GM18907 (cell line): Measurements from ENCODE around the gene METTL27.
"Not testable (repeated sequence)": the region's sequence is repeated elsewhere in the genome, so short reads cannot be mapped to it uniquely, and the experiment has no call there.

ENCODE experiments used
- ATAC-seq: cut with Tn5 transposase; IDR thresholded peaks from one replicate; pipeline ENCODE4 v1.9.1; 2021; ENCODE audit warnings: mild to moderate bottlenecking, moderate library complexity; ENCODE audit not compliant: unreplicated experiment

Gene METTL27

GRCh38 chr7:73839743-73840714, 2.3 kb downstream of the METTL27 start:
- ATAC-seq = no peak

GRCh38 chr7:73839290-73839689, 3.0 kb downstream of the METTL27 start:
- ATAC-seq = no peak

DNA sequence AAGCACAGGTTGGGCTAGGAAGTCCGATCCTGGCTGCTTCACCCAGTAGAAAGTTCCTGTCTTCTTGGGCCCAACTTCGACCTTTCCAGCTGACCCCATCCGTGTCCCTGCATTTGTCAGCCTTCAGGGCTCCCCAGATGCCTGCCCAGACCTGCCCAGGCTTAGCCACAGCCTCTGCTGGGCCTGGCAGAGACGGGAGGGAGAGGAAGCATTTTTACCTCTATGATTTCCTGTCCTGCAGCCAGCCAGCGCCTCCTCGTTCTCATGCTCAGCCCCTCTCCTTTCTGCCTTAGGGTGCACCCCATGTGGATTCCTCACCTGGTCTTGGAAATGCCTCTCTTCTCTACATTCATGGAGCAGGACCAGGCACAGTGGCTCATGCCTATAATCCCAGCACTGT, 3.7 kb downstream of the METTL27 start:
- no peak for ATAC-seq

- ATAC-seq = not testable (repeated sequence)
These were observed 5.1 kb downstream of the METTL27 start for GRCh38 chr7:73837167-73837566.

- no peak for ATAC-seq
These were observed 7.6 kb downstream of the METTL27 start for GRCh38 chr7:73834626-73835191.

- ATAC-seq = no peak
These were observed 8.9 kb downstream of the METTL27 start for GRCh38 chr7:73833251-73833919.

DNA sequence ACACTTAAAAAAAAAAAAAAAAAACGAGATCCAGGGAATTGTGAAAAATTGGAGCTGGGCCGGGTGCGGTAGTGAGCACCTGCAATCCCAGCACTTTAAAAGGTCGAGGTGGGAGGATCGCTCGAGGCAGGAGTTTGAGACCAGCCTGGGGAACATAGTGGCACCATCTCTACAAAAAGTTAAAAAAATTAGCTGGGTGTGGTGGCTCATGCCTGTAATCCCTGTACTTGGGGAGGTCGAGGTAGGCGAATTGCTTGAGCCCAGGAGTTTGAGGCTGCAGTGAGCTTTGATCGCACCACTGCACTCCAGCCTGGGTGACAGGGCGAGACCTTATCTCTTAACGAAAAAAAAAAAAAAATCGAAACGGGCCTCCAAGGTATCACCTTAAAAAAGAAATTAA, 9.5 kb downstream of the METTL27 start:
- no peak for ATAC-seq

GRCh38 chr7:73831834-73832651, 10.3 kb downstream of the METTL27 start:
- no peak for ATAC-seq

DNA sequence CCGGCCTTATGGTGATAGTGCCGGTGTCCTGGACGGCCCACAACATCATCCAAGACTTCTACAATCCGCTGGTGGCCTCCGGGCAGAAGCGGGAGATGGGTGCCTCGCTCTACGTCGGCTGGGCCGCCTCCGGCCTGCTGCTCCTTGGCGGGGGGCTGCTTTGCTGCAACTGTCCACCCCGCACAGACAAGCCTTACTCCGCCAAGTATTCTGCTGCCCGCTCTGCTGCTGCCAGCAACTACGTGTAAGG, 10.8 kb downstream of the METTL27 start:
- ATAC-seq = no peak

- no peak for ATAC-seq
These were observed 11.4 kb downstream of the METTL27 start, which contains the start of gene CLDN4 for GRCh38 chr7:73830681-73831583. Gene CLDN4, plus strand, starts transcription at chr7:73830996. Its CDS starts 206 bp downstream, at chr7:73831202.

DNA sequence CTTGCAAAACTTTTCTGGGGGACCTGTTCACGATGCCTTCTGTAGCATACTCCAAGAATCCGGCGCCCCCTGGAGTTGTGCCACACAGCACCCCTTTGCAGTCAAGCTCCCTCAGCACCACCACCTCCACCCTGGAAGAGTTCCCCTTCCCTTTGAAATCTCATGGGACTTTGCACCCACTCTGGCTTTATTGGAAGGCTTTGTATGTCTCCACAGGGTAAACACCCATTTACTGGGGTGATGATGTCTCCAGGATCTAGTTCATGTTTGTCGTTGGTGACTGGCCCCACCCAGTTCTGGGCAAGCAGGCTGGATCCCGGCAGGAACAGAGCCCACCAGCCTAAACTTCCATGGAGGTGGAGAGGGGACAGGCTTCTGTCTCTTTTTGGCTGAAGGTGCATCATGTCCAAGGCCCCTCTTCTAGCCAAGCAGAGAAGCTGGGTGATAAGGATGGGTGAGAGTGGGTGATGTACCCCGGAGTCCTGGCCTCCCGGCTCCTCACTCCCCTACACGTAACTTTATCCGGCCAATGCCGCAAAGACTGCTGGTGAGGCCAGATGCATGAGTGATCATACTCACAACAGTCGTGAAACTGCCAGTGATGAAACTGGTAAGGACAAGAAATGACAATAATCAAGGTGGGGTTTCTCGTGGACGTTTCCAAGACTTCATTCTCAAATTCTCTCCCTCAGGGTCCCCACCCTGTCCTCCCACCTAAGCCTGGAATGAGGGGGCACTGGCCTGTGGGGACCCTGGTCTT, 12.2 kb downstream of the METTL27 start:
- ATAC-seq = no peak

GRCh38 chr7:73829505-73829904, 12.8 kb downstream of the METTL27 start:
- ATAC-seq = no peak

DNA sequence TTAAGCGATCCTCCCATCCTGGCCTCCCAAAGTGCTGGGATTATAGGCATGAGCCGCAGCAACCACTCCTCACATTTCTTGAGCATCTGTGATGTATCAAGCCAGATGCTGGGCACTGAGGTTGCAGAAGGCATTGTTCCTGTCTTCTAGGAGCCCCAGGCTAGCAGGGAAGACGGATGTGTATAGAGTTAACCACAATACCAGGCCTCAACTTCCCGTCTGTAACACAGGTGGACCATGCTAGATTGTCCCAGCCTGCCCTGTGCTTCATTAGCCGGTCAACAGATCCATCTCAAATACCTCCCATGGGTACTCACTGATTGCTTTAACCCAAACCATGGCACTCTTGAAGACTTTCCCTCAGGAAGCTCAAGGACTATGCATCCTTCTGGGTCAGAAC, 13.3 kb downstream of the METTL27 start:
- no peak for ATAC-seq

- ATAC-seq = no peak
These were observed 14.1 kb downstream of the METTL27 start for GRCh38 chr7:73828107-73828803.

DNA sequence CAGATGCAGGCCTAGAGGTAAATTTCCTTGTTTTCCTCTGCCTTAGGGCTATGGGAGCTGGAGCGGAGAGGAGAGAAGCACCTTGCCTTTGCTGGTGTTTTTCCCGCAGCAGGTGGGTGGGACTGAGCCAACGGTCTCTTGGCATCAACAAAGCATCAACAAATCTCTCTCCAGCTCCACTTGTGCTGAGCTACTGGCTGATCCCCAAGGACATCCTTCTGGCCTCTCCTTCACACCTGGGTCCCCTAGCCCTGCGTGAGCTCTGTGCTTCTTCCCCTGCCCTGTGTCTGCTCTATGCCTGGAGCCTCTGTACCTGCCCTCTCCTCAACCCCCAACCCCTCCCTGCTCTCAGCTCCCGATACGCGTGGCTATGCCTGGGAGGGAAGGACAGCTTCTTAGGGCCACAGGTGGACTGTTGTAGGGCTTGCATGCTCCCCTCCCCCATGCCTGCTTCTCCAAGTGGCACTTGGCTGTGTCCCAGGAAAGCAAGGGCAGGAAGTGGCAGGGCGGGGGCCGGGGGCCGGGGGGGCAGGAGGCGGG, 14.7 kb downstream of the METTL27 start:
- no peak for ATAC-seq

GRCh38 chr7:73824986-73825385, 17.3 kb downstream of the METTL27 start:
- no peak for ATAC-seq

DNA sequence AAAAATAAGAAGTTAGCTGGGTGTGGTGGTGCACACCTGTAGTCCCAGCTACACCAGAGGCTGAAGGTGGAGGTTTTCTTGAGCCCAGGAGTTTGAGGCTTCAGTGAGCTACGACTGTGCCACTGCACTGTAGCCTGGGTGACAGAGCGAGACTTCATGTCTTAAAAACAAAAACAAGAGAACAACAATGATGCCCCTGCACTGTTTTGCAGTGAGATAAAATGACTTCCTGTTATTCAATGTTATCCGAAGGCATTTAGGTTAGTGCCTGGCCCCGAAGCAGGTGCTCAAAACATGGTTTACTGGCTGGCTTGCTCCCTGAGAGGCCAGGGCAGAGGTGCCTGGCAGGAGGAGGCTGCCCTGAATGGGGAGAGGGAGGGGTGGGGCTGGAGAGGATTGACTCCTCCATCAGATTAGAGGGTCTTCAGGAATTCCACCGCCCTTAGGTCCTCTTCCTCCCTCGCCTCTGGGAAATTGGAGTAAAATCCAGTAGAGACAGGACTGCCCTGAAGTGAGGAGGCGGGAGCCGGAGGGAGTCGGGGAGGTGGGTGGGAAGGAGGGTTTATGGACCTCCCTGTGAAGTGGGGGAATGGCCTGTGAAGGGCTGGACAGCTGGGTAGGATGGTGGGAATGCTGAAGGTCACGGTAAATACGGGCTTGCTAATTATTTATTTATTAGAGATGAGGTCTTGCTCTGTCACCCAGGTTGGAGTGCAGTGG, 18.3 kb downstream of the METTL27 start:
- ATAC-seq = no peak

- no peak for ATAC-seq
These were observed 19.1 kb downstream of the METTL27 start for GRCh38 chr7:73823257-73823656.
